Tibial nerve (tissue), 4 donors: Measurements from ENCODE around the gene MOGAT1.
"Not testable (repeated sequence)": the region's sequence is repeated elsewhere in the genome, so short reads cannot be mapped to it uniquely, and the experiment has no call there.

Experiments used
- CTCF ChIP-seq, 5 experiments: fragments of 200-600 bp in 3 of 5; fragments of 450-650 bp in 2 of 5; sonication (generic) in 3 of 5; IDR thresholded peaks; one replicate each; pipeline ENCODE4 v1.5.1; 2016 to 2019; ENCODE audit warnings: antibody characterized with exemption in 5 of 5, mild to moderate bottlenecking in 3 of 5, moderate library complexity in 2 of 5
- EP300 ChIP-seq, 2 donors: sonication (generic); formaldehyde crosslinking; IDR thresholded peaks; one replicate each; pipeline ENCODE4 v1.6.1; 2017; ENCODE audit warnings: antibody characterized with exemption in 2 of 2, mild to moderate bottlenecking in 1 of 2
- POLR2A ChIP-seq, 2 donors: fragments of 450-650 bp; IDR thresholded peaks; one replicate each; pipeline ENCODE4 v1.6.1; 2017; ENCODE audit warnings: antibody characterized with exemption in 2 of 2, mild to moderate bottlenecking in 2 of 2, moderate library complexity in 2 of 2

- not testable (repeated sequence) for TF ChIP-seq CTCF, POLR2A, EP300 (IDR thresholded peaks at IDR 0.05)
Observed at GRCh38 chr2:222721597-222721996, 50.1 kb downstream of the MOGAT1 start.
